GM19452 (cell line): ENCODE data around the gene ELOVL1.
A peak's percentile ranks its signal among the peaks of the same experiment; 100 is the strongest.
"Not testable (repeated sequence)": the region's sequence is repeated elsewhere in the genome, so short reads cannot be mapped to it uniquely, and the experiment has no call there.

Source experiments
- ATAC-seq: cut with Tn5 transposase; IDR thresholded peaks from one replicate; pipeline ENCODE4 v1.9.1; 2021; ENCODE audit not compliant: unreplicated experiment

Gene ELOVL1

GRCh38 chr1:43367904-43368645 lies at the start of gene ELOVL1:
Gene ELOVL1 (minus strand): TSS chr1:43368011. CDS start chr1:43365609, 2,402 bp downstream.
- peak; percentile 77 for ATAC-seq

DNA sequence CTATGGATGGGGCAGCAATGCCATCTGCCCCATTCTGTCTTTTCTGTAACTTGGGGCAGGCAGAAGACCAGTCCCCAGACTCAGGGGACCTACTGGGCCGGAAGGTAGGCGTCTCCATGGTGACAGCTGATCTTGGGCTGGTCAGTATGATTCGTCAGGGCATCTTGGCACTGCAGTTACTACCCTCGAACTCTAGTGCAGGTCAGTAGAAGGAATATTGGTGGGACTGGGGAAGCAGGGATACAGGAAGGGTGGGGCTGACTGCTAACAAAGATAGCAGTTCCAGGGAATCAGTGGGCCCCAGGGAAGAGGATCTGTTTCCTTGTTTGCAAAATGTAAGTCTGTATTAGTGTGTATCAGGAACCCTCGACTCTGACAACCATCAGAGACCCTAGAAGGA lies 48.1 kb upstream of the ELOVL1 start:
- ATAC-seq: no peak

- ATAC-seq: no peak
Observed at GRCh38 chr1:43414634-43415223, 46.9 kb upstream of the ELOVL1 start.

- ATAC-seq: not testable (repeated sequence)
Observed at GRCh38 chr1:43413426-43413825, 45.6 kb upstream of the ELOVL1 start.

DNA sequence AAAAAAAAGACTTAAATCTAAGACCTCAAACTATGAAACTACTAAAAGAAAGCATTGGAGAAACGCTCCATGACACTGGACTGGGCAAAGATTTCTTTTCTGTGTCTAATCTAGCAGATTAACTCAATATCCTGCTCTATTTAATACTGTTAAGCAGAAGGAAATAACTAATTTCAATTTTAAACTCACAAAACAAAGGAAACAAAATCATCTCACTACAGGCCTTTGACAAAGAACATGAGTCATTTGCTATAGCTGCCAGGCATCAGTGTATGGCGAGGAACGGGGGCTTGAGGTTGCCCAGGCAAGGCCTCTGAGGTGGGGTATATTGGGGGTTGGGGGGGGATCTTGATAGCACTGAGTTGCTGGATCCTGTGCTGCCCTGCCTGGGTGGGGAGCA lies 42.8 kb upstream of the ELOVL1 start:
- ATAC-seq: no peak

- no peak for ATAC-seq
Observed at GRCh38 chr1:43405876-43406234, 38.0 kb upstream of the ELOVL1 start.

DNA sequence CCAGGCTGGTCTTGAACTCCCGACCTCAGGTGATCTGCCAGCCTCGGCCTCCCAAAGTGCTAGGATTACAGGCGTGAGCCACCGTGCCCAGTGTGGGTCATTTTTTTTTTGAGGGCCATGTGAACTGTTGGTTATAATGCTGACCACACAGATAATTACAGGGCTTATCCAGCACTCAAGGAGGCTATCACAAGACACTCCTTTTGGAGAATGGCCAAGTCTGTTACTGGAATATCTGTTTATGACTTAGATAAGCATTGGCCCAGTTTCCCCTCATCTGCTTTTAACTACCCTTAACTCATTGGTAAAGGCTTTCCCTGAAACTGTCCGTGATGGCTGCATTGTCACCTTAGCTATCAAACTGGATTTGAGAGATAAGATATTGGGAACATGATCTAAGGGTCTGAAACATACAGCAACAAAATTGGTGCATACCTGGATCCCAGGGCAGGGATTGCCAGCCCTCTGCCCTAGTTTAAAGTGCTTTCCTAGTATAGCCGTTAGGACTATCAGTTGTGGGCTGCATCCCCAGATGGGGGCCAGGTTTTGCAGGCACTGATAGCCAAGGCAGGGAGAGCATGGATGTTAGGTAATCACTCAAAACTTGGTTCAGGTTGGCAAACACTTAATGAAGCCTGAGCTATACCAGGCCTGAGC lies 37.5 kb upstream of the ELOVL1 start:
- no peak for ATAC-seq

DNA sequence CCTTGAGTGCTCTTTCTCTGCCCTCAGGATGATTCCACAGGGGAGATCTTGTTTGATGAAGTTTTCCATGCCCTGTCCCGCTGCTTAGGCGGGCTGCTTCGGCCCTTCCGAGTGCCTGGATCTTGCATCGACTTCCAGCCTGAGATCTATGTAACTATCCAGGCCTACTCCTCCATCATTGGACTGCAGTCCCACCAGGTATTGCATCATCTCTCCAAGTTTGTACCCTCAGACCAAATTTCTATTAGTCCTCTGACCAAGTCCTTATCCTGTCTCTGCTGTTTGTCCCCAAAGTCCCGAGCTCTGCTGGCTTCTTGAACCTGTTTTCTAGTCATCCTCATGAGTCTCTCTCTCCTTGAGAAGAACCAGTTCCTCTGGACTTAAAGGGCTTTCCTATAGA lies 36.5 kb upstream of the ELOVL1 start:
- ATAC-seq: no peak

DNA sequence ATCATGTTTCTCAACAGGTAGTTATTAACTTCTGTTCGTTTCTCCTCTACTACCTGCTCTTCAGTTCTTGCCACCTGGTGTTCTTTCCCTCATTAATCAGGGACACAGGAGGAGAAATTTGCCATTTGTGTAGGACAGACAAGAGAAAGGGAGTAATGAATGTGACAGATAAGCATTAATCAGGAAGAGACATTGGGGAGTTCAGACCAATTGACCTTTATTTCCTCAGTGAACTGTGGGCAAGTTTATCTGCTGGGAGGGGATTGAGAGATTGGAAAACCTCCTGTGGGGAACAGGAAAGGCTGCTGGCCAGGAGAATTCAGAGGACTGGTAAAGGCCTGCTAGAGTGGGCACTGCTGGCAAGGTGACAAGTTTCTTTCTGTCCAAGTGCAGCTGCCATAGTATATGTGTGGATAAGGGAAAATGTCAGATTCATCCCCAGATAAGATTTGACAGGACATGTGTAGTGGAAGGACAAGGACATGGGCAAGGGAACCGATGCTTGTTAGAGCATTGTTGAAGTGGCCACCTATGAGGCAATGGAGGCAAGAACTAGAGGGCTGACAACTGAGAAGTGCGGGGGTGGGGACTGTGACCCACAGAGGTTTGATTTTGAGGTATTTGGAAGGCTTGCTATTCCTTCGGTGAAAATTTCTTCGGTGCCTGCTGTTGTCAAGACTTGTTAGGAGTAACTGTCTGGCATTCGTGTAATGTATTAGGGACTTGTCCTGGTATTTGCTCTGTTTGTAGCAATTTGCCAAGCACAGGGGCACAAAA lies 34.5 kb upstream of the ELOVL1 start:
- no peak for ATAC-seq

DNA sequence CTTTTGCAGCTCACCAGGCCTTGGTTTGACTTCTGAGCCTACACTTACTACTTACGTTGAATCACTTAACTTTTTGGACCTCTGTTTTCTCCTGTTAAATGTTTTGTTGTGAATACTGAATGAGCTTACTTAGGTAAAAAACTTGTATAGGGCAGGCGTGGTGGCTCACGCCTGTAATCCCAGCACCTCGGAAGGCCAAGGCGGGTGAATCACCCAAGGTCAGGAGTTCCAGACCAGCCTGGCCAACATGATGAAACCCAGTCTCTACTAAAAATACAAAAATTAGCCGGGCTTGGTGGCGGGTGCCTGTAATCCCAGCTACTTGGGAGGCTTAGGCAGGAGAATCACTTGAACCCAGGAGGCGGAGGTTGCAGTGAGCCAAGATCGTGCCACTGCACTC lies 32.6 kb upstream of the ELOVL1 start:
- ATAC-seq: not testable (repeated sequence)

- ATAC-seq: no peak
Observed at GRCh38 chr1:43398227-43398626, 30.4 kb upstream of the ELOVL1 start.

GRCh38 chr1:43396059-43396458 lies 28.2 kb upstream of the ELOVL1 start:
- no peak for ATAC-seq

DNA sequence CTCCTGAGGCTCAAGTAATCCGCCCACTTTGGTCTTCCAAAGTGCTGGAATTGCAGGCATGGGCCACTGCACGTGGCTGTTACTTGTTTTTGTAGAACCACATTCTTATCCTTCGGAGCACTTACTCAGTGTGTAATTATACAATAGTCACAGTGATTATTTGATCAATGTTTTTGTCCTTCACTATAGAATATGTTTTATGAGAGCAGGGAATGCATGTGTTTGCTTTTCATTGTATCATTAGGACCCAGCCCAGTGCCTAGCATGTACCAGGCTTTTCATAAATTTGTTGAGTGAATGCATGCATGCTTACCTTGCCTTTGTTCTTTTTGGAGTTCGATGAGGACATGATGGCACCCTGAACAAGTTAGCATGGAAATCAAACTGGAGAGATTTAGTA lies 27.7 kb upstream of the ELOVL1 start:
- no peak for ATAC-seq

- ATAC-seq: no peak
Observed at GRCh38 chr1:43392702-43393101, 24.9 kb upstream of the ELOVL1 start.

DNA sequence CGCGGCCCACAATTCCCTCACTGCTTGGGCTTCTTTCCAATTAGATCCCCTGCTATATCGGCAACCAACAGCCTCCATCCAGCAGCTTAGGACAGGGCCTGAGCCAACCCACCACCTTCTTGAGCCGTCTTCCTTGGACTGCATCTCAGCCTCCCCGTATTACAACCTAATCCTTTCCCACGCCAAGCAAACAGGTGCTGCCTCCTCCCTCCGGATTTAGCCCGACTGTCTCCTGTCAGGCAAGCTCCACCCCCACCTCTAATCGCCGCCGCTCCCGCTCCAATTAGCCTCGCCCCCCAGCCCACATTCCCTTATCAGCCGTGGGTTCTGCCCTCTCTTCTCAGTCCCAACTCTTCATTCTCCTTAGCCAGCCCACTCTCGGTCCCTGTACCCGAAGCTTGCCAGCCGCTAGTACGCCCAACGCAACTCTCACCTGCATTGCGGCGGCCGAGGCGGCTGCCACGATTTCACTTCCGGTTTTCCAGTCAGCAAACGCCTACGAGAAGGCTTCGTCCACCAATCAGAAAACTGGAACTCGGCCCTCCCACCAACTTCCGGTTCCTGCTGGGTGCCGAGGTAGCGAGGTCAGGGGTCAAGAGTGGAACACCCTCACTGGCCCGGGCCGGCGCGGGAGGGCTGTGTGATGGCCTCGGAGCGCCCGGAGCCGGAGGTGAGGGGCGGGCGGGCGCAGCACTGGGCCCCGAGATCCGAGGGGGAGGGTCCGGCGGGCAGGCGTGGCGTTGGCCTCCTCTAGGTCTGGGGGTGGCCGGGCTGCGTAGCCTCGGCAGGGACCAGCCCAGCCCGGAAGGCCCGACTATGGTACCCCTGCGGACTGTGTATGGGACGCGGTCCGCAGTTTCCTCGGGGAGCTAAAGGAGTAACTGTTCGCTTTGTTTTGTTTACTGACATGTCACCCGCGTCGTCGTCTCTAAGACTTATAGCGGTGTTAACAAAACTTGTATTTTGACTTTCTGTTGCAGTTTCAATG lies 21.8 kb upstream of the ELOVL1 start, which contains the start of the genes MED8 and SZT2:
Gene MED8 (minus strand): TSS at position 475 of the 988 bp plus-strand sequence. CDS start 36 bp downstream, at position 439.
Gene SZT2 (plus strand): TSS at position 574 of the 988 bp plus-strand sequence. CDS start 70 bp downstream, at position 644.
- peak; percentile 83 for ATAC-seq

- ATAC-seq: no peak
Observed at GRCh38 chr1:43388613-43389012, 20.8 kb upstream of the ELOVL1 start.

DNA sequence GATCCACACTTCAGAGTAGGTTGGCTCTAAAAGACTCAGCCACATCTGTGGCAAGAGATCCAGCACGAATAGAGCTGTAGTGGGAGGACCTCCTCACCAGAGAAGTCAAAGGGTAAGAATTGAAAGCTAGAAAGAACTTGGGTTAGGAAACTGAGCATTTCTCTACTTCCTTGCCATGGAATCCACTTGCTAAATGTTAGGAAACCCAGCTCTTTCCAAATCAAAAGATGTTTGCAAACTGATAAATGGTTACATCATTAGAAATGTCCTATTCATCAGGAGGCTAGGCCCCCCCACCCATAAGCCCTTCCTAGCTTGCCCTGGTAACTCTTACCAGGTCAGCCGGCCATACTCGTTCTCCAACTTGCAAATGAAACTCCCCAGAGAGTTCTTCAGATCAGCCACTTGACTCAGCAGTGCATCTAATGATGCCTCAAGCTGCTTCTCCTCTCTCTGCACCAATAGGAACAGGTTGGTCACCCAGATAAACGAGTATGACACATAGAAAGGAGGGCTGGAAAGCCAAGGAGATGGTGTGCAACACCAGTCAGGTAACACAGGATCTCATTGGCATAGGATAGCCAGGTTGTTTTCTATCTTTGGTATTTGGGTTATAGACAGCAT lies 20.3 kb upstream of the ELOVL1 start:
- no peak for ATAC-seq

GRCh38 chr1:43386676-43387075 lies 18.9 kb upstream of the ELOVL1 start:
- no peak for ATAC-seq

- ATAC-seq: no peak
Observed at GRCh38 chr1:43383449-43383848, 15.6 kb upstream of the ELOVL1 start.
